NCI-H2029 (cell line): ENCODE measurements around the gene PTPRN2.
"Not testable (repeated sequence)": the region's sequence is repeated elsewhere in the genome, so short reads cannot be mapped to it uniquely, and the experiment has no call there.

Experiments
- DNase-seq: peaks from one replicate; lab custom pipeline; 2025; lab: John Stamatoyannopoulos, UW

Gene PTPRN2

DNA sequence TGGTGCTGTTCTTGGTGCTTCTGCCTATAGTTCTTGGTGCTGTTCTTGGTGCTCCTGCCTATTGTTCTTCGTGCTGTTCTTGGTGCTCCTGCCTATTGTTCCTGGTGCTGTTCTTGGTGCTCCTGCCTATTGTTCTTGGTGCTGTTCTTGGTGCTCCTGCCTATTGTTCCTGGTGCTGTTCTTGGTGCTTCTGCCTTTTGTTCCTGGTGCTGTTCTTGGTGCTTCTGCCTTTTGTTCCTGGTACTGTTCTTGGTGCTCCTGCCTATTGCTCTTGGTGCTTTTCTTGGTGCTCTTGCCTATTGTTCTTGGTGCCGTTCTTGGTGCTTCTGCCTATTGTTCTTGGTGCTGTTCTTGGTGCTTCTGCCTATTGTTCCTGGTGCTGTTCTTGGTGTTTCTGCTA, 71.1 kb downstream of the PTPRN2 start:
- no peak for DNase-seq

- DNase-seq = no peak
Measured at GRCh38 chr7:158512869-158513268, 74.8 kb downstream of the PTPRN2 start.

DNA sequence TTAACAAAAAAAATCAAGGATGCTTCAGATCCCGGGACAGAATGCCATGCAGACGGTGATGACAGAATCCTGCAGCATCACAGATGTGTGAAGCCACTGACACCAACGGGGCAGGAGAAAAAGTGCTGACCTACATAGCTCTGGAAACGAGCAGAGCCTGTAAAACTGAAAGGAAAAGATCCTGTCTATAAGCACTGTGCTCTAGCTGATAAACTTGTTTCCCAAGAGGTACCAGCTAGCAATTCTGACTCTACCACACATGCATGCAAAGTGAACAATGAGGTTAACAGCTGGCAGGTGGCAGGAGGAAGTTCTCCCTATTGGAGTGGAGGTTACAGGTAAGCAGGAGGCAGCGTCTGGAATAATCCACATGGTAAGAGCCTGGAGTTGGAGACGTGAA, 75.6 kb downstream of the PTPRN2 start:
- DNase-seq = no peak

GRCh38 chr7:158508802-158509385, 78.7 kb downstream of the PTPRN2 start:
- no peak for DNase-seq

- not testable (repeated sequence) for DNase-seq
Measured at GRCh38 chr7:158508321-158508720, 79.3 kb downstream of the PTPRN2 start.

- no peak for DNase-seq
Measured at GRCh38 chr7:158507917-158508316, 79.7 kb downstream of the PTPRN2 start.

DNA sequence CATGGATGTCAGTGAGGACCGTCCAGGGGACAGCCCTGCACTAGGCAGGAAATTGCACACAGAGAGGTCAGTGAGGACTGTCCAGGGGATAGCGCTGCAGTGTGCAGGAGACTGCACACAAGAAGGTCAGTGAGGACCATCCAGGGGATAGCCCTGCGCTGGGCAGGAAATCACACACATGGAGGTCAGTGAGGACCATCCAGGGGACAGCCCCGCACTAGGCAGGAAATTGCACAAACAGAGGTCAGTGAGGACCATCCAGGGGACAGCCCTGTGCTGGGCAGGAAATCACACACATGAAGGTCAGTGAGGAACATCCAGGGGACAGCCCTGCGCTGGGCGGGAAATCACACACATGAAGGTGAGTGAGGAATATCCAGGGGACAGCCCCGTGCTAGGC, 80.4 kb downstream of the PTPRN2 start:
- DNase-seq = not testable (repeated sequence)

DNA sequence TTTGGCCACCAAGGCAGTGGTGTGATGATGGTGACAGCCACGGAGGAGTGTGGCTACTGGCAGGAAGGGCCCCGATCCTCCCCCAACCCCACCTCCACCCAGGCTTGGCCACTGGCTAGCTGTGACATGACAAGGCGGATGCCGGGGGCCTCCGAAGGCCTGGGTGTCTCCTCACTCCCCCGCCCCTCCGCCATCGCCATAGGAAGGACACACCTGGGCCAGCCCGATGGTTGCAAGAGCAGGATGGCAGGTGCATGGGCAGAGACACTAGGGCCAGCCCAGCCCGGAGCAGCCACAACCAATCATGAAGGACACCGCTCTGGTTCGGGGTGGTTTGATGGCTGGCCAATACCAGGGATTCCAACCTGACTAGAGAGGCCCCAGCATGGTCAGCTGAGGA, 81.0 kb downstream of the PTPRN2 start:
- DNase-seq = no peak

DNA sequence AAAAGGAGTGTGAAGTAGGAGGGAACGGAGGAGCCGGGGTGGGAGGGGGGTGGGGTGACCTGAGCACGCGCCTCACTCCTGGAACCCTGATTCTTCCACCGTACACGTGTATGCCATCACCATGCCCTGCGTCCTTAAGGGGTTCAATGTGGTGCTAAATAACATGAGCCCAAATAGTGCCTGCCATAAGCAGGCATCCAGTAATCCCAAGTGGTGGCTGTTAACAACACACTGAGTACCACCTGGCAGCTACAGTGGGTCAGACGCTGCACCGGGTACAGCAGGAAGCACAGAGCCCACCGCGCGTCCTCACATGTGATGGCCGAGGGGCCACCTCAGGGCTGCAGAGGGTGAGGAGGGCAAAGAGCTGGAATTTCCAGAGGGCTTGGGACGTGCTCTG, 81.9 kb downstream of the PTPRN2 start:
- DNase-seq = no peak

GRCh38 chr7:158502068-158502750, 85.4 kb downstream of the PTPRN2 start:
- no peak for DNase-seq

DNA sequence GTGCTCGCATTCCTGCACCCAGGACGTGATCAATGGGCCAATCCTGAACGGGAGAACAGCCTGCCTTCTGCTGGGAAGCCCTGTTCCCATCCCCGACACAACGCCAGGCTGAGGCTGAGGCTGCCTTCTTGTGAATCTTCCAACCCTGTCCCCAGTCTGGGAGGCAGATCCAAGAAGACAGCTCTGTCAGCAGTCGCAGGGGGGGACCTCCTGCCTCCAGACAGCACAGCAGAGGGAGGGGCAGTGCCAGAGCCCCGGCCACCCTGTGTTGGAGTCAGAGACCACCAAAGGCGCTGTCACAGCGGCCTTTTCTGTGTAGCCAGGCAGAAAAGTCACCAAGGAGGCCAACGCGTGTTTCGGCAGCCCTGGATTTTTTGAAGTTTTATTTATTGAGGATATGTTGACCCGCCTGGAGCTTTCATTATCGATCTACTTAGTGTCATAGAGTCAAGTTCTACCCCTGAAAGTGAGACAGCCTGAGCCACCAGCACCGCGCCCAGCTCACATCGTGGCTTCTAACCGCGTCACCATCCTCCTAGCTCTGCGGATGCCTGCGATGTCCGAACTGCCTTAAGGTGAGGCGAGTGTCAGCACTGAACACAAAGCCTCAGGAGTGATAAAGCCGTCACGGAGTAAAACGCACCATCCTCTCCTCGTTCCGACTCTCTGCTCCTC, 86.1 kb downstream of the PTPRN2 start:
- DNase-seq = no peak

DNA sequence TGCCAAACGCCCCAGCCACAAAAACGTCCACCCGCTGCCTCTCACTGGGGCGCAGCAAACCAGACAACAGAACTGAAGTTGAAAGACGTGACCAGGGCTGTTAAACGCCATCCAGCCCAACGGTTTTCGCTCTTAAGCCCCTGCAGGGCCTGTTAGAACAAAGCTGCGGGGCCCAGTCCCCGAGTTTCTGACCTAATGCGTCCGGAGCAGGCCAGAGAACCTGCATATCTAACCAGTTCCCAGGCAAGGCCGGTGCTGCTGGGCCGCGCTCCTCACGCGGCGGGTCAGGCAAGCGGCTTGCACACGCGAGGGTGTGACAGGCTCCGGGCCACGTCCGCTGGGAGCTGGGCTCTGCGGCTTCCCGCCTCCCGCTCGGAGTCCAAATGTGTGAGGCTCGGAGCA, 87.0 kb downstream of the PTPRN2 start:
- DNase-seq = no peak

- DNase-seq = no peak
Measured at GRCh38 chr7:158499082-158499455, 88.6 kb downstream of the PTPRN2 start.

DNA sequence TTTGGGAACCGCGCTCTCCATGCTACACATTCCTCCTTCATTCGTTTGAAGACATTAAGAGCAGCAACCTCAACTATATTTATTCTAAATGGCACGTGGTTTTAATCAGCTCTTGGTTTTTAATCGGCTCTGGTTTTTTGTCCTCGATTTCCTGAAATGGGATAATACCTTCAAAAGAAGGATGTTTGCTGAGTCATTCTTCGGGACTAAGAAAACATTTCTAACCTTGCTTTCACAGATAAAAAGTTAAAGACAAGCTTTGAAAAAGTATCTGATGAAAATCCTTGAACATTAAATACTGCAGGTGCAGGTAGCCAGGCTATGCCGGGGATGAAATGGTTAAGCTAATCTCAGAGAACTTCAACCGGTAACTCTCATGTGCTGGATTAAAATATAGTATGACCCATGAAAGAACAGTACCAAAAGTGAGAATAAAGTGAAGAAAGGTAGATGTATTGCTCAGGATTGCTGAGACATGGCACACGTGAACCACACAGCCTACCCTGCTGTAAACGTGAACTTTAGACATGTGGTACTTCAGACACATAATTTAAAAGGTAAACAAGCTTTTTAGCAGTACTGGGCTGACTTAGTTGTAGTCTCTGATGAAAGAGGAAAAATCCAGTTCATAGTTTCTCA, 89.1 kb downstream of the PTPRN2 start:
- no peak for DNase-seq

DNA sequence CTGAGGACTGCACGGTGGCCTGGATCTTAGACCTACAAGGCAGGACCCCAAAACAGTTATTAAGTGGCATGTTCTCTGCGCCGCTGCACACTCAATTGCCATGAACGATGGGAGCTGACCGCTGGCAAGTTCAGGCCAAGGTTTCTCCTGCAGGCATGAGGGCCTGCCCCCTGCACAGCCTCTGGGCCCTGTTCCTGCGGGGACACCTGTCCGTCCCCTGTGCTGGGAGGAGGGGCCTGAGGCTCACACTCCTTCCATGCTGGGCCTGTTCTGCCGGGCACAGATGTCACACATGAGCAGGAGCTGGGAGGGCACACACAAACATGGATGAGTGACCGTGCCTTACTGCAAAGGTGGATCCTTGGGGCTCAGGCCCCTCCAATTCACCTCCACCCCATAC, 90.0 kb downstream of the PTPRN2 start:
- DNase-seq = no peak

- no peak for DNase-seq
Measured at GRCh38 chr7:158495786-158496185, 91.8 kb downstream of the PTPRN2 start.

GRCh38 chr7:158495216-158495615, 92.4 kb downstream of the PTPRN2 start:
- DNase-seq = no peak

DNA sequence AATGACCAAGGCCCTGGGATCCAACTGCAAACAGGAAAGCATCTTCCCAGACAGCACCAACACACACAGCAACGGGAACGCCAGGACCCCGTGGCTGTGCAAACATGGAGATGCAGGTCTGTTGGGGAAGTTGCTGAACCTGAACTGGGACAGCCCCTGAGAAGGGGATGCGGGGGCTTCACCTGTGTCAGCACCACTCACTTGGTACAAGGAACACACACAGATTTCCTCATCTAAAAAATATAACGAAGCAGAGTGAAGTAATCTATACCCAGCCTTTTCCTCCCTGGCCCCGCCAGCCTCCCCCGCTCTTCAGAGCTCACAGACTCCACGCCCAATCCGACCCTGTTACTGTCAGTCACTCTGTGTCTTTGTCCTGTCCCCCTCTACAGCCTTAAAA, 93.0 kb downstream of the PTPRN2 start:
- no peak for DNase-seq

DNA sequence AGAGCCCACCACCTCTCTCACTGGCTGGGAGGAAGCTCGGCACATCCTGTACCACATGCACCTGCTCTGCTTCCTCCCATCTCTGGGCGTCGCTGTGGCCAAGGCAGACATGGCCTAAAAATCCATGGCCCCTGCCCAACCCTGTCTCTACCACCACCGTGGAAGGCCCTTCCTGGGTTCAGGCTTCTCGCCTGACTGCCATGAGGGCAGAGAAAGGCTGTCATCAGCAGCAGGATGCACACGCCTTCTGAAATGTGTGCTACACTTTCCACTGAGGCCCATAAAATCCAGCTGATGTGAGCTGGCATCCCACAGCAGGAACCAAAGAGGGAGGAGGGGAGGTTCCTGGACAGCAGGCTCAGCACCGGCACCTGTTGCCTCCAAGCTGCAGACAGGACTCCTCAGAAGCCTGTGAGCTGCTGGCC, 93.4 kb downstream of the PTPRN2 start:
- DNase-seq = no peak

- DNase-seq = no peak
Measured at GRCh38 chr7:158492367-158492764, 95.3 kb downstream of the PTPRN2 start.

GRCh38 chr7:158491094-158491493, 96.5 kb downstream of the PTPRN2 start:
- DNase-seq = no peak

DNA sequence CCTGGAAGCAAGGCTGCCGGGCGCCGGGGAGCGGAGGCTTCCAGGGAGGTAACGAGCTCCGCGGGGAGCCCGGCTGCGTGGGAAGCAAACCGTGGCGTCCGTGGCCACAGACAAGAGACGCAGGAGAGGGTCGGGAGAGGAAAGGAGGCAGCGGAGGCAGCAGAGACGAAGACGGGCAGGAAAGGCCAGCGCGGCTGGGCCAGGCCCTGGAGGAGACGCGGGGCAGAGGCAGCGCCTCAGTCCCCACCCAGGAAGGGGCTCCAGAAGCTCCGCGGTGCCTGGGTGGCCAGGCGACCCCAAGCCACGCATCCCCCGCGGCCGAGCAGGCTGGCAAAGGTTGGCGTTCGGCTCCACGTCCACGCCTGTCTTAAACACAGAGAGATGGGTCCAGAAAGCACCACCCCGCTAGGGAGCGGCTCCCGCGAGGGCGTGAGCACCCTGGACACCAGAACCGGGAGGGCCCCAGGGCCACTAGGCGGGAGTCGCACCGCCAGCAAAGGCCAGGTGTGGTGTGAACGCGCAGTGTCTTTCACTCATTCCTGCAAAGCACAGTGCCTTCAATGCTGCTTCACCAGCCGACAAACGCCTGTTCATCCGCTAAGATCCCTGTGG, 97.3 kb downstream of the PTPRN2 start:
- DNase-seq = no peak
